BJ (cell line): ENCODE results near the gene ODAD4. TPM values are rescaled to one million over a fixed set of nuclear protein-coding genes. Genes with fewer than 3 reads are reported as not detected.

Experiments
- CTCF ChIA-PET: fragments of 350-600 bp; formaldehyde crosslinking; extraction: SDS; loops from one replicate; lab custom pipeline; 2021; ENCODE audit warnings: antibody characterized with exemption, inconsistent platforms; lab: Yijun Ruan, JAX
- POLR2A ChIA-PET: fragments of 300-600 bp; sonication (Branson Sonifier 250); formaldehyde crosslinking; extraction: SDS; loops from one replicate; lab custom pipeline; 2021; ENCODE audit warnings: antibody characterized with exemption; lab: Charles Lee
- DNase-seq: peaks from one replicate; pipeline ENCODE4 v3.0.0-alpha.2; 2011; ENCODE audit warnings: low read depth
- H3K27me3 ChIP-seq: 2 replicates; pipeline ENCODE4 v1.6.0; 2011; ENCODE audit warnings: low read length; ENCODE audit not compliant: control insufficient read depth, insufficient read depth
- H3K36me3 ChIP-seq: 2 replicates; pipeline ENCODE4 v1.5.1; 2011; ENCODE audit warnings: low read length; ENCODE audit not compliant: control insufficient read depth, insufficient read depth
- H3K4me3 ChIP-seq: 2 replicates; pipeline ENCODE4 v1.5.1; 2011; ENCODE audit warnings: low read depth, mild to moderate bottlenecking, control low read depth, low read length
- polyA plus RNA-seq: library from polyadenylated mRNA; depleted of rRNA; stranded (reverse); fragments of >200 nt; gene quantifications from 2 replicates; pipeline ENCODE4 v1.2.3, GENCODE V29; 2011
- TF ChIP-seq, protein P1 (sequence below): IDR thresholded peaks from 2 replicates; pipeline ENCODE4 v1.5.1; 2011; ENCODE audit warnings: low read depth, mild to moderate bottlenecking, control low read depth, inconsistent platforms, low read length, moderate library complexity; ENCODE audit not compliant: insufficient read depth

Gene ODAD4
- polyA plus RNA-seq, 1 experiment, result 0.92 TPM

- ChIA-PET CTCF (interaction anchor here (0.9 to 1.5 kb wide), 3 partner anchors 9 to 20 kb away, joined by 3 to 4 read pairs (median 4); partner anchors contain the start of gene ODAD4), POLR2A (interaction anchor here (0.8 kb wide), 1 partner anchor 9 kb away, joined by 3 read pairs; the partner anchor contains the start of gene ODAD4)
- H3K36me3 ChIP-seq, result peaks cover 2% of the 10 kb centered on the region; the same call in 1 of the 2 replicates
Observed at GRCh38 chr17:41939693-41940090, 9.3 kb downstream of the ODAD4 start.

GRCh38 chr17:41941168-41941567 lies 10.8 kb downstream of the ODAD4 start:
- Histone ChIP-seq H3K36me3 (peaks cover 2% of the 10 kb centered on the region; the same call in 1 of the 2 replicates), H3K4me3 (no peak overlapping the region), H3K27me3 (no peaks in the 10 kb centered on the region)
- CTCF ChIA-PET, result no interaction called here
- no peak for DNase-seq
- POLR2A ChIA-PET, result no interaction called here
- TF ChIP-seq, protein P1, sequence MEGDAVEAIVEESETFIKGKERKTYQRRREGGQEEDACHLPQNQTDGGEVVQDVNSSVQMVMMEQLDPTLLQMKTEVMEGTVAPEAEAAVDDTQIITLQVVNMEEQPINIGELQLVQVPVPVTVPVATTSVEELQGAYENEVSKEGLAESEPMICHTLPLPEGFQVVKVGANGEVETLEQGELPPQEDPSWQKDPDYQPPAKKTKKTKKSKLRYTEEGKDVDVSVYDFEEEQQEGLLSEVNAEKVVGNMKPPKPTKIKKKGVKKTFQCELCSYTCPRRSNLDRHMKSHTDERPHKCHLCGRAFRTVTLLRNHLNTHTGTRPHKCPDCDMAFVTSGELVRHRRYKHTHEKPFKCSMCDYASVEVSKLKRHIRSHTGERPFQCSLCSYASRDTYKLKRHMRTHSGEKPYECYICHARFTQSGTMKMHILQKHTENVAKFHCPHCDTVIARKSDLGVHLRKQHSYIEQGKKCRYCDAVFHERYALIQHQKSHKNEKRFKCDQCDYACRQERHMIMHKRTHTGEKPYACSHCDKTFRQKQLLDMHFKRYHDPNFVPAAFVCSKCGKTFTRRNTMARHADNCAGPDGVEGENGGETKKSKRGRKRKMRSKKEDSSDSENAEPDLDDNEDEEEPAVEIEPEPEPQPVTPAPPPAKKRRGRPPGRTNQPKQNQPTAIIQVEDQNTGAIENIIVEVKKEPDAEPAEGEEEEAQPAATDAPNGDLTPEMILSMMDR, result no peak

More at GRCh38 chr17:41939693-41940090, 9.3 kb downstream of the ODAD4 start:
- TF ChIP-seq, protein P1, result no peak
- no peak for DNase-seq
- no peaks in the 10 kb centered on the region for H3K27me3 ChIP-seq
- H3K4me3 ChIP-seq, result no peak overlapping the region

- ChIA-PET POLR2A (no interaction called here), CTCF (no interaction called here)
- DNase-seq, result no peak
- H3K36me3 ChIP-seq, result no peaks in the 10 kb centered on the region
- H3K4me3 ChIP-seq, result no peak overlapping the region
- TF ChIP-seq, protein P1, result no peak
- no peaks in the 10 kb centered on the region for H3K27me3 ChIP-seq
Observed at GRCh38 chr17:41942626-41943373, 12.4 kb downstream of the ODAD4 start.

GRCh38 chr17:41943492-41943891 lies 13.1 kb downstream of the ODAD4 start:
- TF ChIP-seq, protein P1, result no peak
- POLR2A ChIA-PET, result no interaction called here
- Histone ChIP-seq H3K36me3 (no peaks in the 10 kb centered on the region), H3K27me3 (no peaks in the 10 kb centered on the region), H3K4me3 (no peak overlapping the region)
- CTCF ChIA-PET, result interaction anchor here (1.8 kb wide), 1 partner anchor 16 kb away, joined by 4 read pairs; no protein-coding TSS in a partner anchor
- no peak for DNase-seq

GRCh38 chr17:41944943-41945342 lies 14.5 kb downstream of the ODAD4 start:
- TF ChIP-seq, protein P1, result no peak
- no peak overlapping the region for H3K4me3 ChIP-seq
- no peak for DNase-seq
- H3K27me3 ChIP-seq, result no peaks in the 10 kb centered on the region
- POLR2A ChIA-PET, result no interaction called here
- CTCF ChIA-PET, result interaction anchor here (0.6 to 1.8 kb wide), 4 partner anchors 15 to 235 kb away, joined by 3 to 4 read pairs (median 3); no protein-coding TSS in a partner anchor
- H3K36me3 ChIP-seq, result peaks cover 1% of the 10 kb centered on the region; the same call in 1 of the 2 replicates
